Measurements from ENCODE around the gene MSH6. TPM values are rescaled to one million over a fixed set of nuclear protein-coding genes. Genes with fewer than 3 reads are reported as not detected.
A peak's percentile ranks its signal among the peaks of the same experiment; 100 is the strongest.

Gene MSH6
- total RNA-seq, 1 donor = 46.2 TPM

DNA sequence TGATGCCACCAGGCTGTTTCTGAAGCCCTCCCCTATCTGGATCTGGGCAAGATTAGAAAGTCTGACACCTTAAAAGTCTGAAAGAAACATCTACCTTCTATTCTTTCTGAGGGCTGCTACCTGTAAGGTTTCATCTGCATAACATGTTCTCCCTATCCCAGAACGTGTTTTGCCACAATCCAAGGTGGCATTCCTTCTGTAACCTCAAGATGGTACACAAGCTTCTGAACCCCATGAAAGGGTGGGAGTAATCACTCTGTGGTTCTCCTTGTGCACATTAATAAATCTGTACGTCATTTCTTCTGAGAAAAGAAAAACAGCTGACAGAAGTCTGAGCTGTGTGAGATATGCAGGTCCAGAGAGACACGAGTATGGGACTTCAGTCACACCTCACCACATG is 41.8 kb upstream of the MSH6 start:
- DNase-seq (ENCODE audit: low read depth) = no peak
- no peak overlapping the region for H3K4me3 ChIP-seq (ENCODE audit: low read depth, low read length)

DNA sequence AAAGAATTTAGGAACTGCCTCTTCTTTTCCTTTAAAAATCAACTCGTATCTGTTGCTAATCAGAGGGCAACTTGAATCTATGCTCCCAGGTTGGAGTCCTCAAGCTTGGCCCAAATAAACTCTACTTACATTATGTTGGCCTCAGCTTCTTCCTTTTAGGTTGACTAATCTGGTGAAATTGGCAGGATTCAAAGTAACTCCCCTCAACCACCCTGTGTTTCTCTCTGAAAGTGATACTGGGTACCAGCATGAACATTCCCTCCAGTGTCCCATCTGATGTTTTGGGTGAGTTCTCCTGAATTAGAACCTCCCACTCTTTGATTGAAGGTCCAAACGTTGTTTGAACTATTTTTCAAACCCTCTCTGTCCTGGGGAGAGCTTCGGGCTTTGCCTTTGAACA is 41.3 kb upstream of the MSH6 start:
- no peak for DNase-seq (ENCODE audit: low read depth)
- H3K4me3 ChIP-seq (ENCODE audit: low read depth, low read length) = no peak overlapping the region
- TF ChIP-seq, protein P1, sequence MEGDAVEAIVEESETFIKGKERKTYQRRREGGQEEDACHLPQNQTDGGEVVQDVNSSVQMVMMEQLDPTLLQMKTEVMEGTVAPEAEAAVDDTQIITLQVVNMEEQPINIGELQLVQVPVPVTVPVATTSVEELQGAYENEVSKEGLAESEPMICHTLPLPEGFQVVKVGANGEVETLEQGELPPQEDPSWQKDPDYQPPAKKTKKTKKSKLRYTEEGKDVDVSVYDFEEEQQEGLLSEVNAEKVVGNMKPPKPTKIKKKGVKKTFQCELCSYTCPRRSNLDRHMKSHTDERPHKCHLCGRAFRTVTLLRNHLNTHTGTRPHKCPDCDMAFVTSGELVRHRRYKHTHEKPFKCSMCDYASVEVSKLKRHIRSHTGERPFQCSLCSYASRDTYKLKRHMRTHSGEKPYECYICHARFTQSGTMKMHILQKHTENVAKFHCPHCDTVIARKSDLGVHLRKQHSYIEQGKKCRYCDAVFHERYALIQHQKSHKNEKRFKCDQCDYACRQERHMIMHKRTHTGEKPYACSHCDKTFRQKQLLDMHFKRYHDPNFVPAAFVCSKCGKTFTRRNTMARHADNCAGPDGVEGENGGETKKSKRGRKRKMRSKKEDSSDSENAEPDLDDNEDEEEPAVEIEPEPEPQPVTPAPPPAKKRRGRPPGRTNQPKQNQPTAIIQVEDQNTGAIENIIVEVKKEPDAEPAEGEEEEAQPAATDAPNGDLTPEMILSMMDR (IDR thresholded peaks at IDR 0.05; ENCODE audit: insufficient read depth, low read depth, low read length) = no peak

More for the DNA sequence above, 41.8 kb upstream of the MSH6 start:
- TF ChIP-seq, protein P1 (IDR thresholded peaks at IDR 0.05; ENCODE audit: insufficient read depth, low read depth, low read length) = no peak

DNA sequence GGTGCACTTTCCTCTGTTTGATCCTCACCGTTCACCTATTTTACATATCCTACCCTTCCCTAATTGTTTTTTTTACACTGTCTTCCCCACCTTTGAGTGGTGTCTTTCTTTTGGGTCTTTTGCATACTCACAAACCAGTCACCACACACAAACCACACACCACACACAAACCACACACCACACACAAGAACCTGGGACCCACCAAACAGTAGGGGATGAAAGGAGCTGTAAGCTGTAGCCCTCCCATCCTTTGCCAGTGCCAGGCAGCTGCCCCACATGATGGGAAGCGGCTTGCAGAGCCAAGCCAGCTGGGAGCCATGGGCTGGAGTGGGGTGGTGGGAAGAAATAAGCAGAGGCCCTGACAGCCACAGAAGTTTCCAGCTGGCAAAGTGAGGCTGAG is 38.9 kb upstream of the MSH6 start:
- TF ChIP-seq, protein P1 (IDR thresholded peaks at IDR 0.05; ENCODE audit: insufficient read depth, low read depth, low read length) = no peak
- H3K4me3 ChIP-seq (ENCODE audit: low read depth, low read length) = no peak overlapping the region
- DNase-seq (ENCODE audit: low read depth) = no peak

DNA sequence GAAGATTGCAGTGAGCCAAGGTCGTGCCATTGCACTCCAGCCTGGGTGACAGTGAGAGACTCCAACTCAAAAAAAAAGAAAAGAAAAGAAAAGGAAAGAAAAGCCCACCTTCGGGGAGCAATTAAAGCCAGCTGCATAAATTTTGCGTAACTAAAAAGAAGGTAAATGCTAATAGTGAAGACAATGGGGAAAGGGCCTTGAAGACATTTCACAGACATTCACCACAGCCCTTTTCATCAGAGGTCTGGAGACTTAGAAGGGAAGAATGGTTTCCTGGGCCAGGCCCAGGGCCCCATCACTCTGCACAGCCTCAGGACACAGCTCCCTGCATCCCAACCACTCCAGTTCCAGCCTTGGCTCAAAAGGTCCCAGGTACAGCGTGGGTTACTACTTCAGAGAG is 35.1 kb upstream of the MSH6 start:
- no peak overlapping the region for H3K4me3 ChIP-seq (ENCODE audit: low read depth, low read length)
- DNase-seq (ENCODE audit: low read depth) = no peak
- TF ChIP-seq, protein P1 (IDR thresholded peaks at IDR 0.05; ENCODE audit: insufficient read depth, low read depth, low read length) = no peak

DNA sequence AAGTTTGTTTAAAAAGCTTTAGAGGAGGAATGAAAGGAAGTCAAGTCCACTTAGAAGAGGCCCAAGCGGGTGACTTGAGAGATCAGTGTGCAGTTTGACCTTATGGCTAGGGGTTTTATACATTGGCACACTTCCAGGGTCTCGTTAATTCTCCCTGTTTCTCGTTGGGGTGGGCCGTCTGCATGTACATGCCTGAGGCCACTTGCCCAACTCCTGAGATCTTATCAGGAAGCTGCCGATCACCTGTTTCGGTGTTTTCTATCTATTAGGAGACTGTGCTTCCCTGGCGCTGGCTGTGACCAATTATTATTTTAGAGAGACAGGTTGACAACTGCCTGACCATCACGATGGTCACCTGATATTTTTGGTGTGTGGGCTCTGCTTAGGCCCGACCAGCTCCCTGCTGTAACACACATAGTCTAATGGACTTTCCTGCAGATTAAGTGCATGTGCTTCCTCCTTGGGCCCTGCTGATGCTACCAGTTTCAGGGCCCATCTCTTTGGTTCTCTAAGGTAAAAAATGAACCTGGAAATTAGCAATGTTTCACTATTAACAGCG is 31.0 kb upstream of the MSH6 start:
- no peak overlapping the region for H3K4me3 ChIP-seq (ENCODE audit: low read depth, low read length)
- peak; percentile 36 for DNase-seq (ENCODE audit: low read depth)
- TF ChIP-seq, protein P1 (IDR thresholded peaks at IDR 0.05; ENCODE audit: insufficient read depth, low read depth, low read length) = no peak

DNA sequence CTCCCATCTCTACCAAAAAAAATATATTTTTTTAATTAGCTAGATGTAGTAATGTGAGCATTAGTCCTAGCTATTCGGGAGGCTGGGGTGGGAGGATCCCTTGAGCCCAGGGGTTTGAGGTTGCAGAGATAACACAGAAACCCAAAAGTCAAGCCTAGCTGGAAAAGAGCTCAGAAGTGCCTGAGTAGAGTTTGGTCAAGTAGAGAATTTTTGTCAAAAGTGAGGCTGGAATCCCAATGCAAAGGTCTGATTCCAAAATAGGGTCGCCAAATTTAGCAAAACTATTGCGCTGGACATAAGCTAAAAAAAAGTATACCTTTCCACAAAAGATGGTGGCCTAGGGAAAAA is 15.5 kb upstream of the MSH6 start:
- DNase-seq (ENCODE audit: low read depth) = no peak
- TF ChIP-seq, protein P1 (IDR thresholded peaks at IDR 0.05; ENCODE audit: insufficient read depth, low read depth, low read length) = no peak
- H3K4me3 ChIP-seq (ENCODE audit: low read depth, low read length) = no peak overlapping the region

Data from fibroblast of villous mesenchyme (primary cell).